GM23248 (cell line): ENCODE results near the gene CHST8.

Experiments used
- EZH2 ChIP-seq: fragments of 200-600 bp; sonication (generic); IDR thresholded peaks from 2 replicates; pipeline ENCODE4 v1.6.1; 2018; ENCODE audit warnings: antibody characterized with exemption, mild to moderate bottlenecking; ENCODE audit not compliant: insufficient read depth, poor library complexity, severe bottlenecking
- EZH2phosphoT487 ChIP-seq: fragments of 200-600 bp; sonication (generic); IDR thresholded peaks from 2 replicates; pipeline ENCODE4 v1.6.1; 2018; ENCODE audit warnings: antibody characterized with exemption, moderate library complexity, mild to moderate bottlenecking, low read depth; ENCODE audit not compliant: insufficient read depth

GRCh38 chr19:33721735-33722297, 100.1 kb downstream of the CHST8 start:
- TF ChIP-seq EZH2 (no peak), EZH2phosphoT487 (no peak)
